ENCODE measurements around the gene SIRT3.

DNA sequence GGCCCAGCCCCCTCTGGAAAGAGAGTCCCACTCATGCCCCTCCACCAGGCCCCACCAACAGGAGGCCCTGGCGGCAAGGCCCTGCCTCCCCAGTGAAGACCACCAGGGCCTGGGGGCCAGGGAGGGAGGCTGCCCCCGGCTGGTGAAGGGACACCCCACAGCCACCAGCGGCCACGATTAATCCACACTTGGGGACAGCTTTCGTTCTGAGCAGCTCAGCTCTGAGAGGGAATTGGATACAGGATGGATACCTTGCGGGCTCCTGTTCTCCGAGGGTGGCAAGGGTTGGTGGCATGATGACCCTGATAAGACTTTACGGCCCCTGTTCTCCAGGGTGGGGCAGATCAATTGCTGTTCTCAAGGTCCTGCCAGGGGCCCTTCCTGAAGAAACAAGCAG lies 35.2 kb upstream of the SIRT3 start:
- TF ChIP-seq EZH2 (IDR thresholded peaks at IDR 0.05) (no peak), POLR2AphosphoS5 (IDR thresholded peaks at IDR 0.05; ENCODE audit: borderline replicate concordance, low read depth, low read length) (no peak)

Data from SK-N-MC (cell line).